WTC11 (cell line): ENCODE data around the gene GALM. TPM values are rescaled to one million over a fixed set of nuclear protein-coding genes. Genes with fewer than 3 reads are reported as not detected.

Experiments
- ATAC-seq: fragments of 200-7000 bp; cut with Tn5 transposase; 2 replicates; pipeline ENCODE4 v1.10.0; 2021; ENCODE audit warnings: mild to moderate bottlenecking, moderate library complexity
- CTCF ChIA-PET: fragments of 300-600 bp; sonication (Branson Sonifier 250); formaldehyde crosslinking; loops from one replicate; lab custom pipeline; 2021; ENCODE audit warnings: antibody characterized with exemption; lab: Charles Lee
- POLR2A ChIA-PET: fragments of 350-600 bp; sonication (Branson Sonifier 250); formaldehyde crosslinking; loops from one replicate; lab custom pipeline; 2021; ENCODE audit warnings: antibody characterized with exemption; lab: Charles Lee
- DNase-seq: peaks from one replicate; pipeline ENCODE4 v3.0.0; 2021; ENCODE audit warnings: low spot score
- H3K27ac Mint-ChIP-seq: 2 replicates; pipeline ENCODE4 v1.8.0; 2021; ENCODE audit warnings: mixed read lengths
- H3K27me3 Mint-ChIP-seq: 2 replicates; pipeline ENCODE4 v1.8.0; 2021; ENCODE audit warnings: low read depth, mild to moderate bottlenecking, moderate library complexity, mixed read lengths
- H3K36me3 Mint-ChIP-seq: 2 replicates; pipeline ENCODE4 v1.8.0; 2021; ENCODE audit warnings: mixed read lengths
- H3K4me1 Mint-ChIP-seq: 2 replicates; pipeline ENCODE4 v1.8.0; 2022; ENCODE audit warnings: mixed read lengths
- H3K4me3 Mint-ChIP-seq: 2 replicates; pipeline ENCODE4 v1.8.0; 2021; ENCODE audit warnings: mild to moderate bottlenecking, moderate library complexity, mixed read lengths
- H3K9me3 Mint-ChIP-seq: 2 replicates; pipeline ENCODE4 v1.8.0; 2021; ENCODE audit warnings: mixed read lengths
- AFF4 ChIP-seq: sonication (generic); formaldehyde crosslinking; IDR thresholded peaks from 2 replicates; pipeline ENCODE4 v1.8.1; 2023; ENCODE audit warnings: mild to moderate bottlenecking, missing genetic modification reagents, borderline replicate concordance
- ATF6 ChIP-seq: sonication (generic); formaldehyde crosslinking; IDR thresholded peaks from 2 replicates; pipeline ENCODE4 v1.8.1; 2023; ENCODE audit warnings: mild to moderate bottlenecking, missing genetic modification reagents
- CBFB ChIP-seq: sonication (generic); formaldehyde crosslinking; IDR thresholded peaks from 2 replicates; pipeline ENCODE4 v1.8.1; 2022; ENCODE audit warnings: mild to moderate bottlenecking, low read depth, missing genetic modification reagents
- CDX4 ChIP-seq: fragments of 250-450 bp; sonication (Bioruptor Pico); IDR thresholded peaks from 2 replicates; pipeline ENCODE4 v1.9.0; 2021; ENCODE audit warnings: moderate library complexity, mild to moderate bottlenecking, inconsistent platforms, borderline replicate concordance
- CTCF ChIP-seq: fragments of 200-600 bp; IDR thresholded peaks from 2 replicates; pipeline ENCODE4 v1.8.0; 2022; ENCODE audit warnings: antibody characterized with exemption
- ELF4 ChIP-seq: sonication (generic); formaldehyde crosslinking; IDR thresholded peaks from 2 replicates; pipeline ENCODE4 v1.8.1; 2022; ENCODE audit warnings: low read depth, mild to moderate bottlenecking, moderate library complexity, missing genetic modification reagents
- FOXJ3 ChIP-seq: sonication (generic); formaldehyde crosslinking; IDR thresholded peaks from 2 replicates; pipeline ENCODE4 v1.9.0; 2021; ENCODE audit warnings: missing genetic modification reagents, mild to moderate bottlenecking, borderline replicate concordance
- GABPB1 ChIP-seq: sonication (generic); formaldehyde crosslinking; IDR thresholded peaks from 2 replicates; pipeline ENCODE4 v1.8.1; 2023; ENCODE audit warnings: mild to moderate bottlenecking, missing genetic modification reagents
- JUN ChIP-seq: sonication (generic); formaldehyde crosslinking; IDR thresholded peaks from 2 replicates; pipeline ENCODE4 v1.8.0; 2023; ENCODE audit warnings: mild to moderate bottlenecking, missing genetic modification reagents
- NFYB ChIP-seq: sonication (generic); formaldehyde crosslinking; conservative IDR thresholded peaks from 2 replicates; pipeline ENCODE4 v1.8.0; 2022; ENCODE audit warnings: low read depth, missing genetic modification reagents
- PREB ChIP-seq: sonication (generic); formaldehyde crosslinking; IDR thresholded peaks from 2 replicates; pipeline ENCODE4 v1.8.1; 2022; ENCODE audit warnings: mild to moderate bottlenecking, missing genetic modification reagents, moderate library complexity, borderline replicate concordance
- PRRX2 ChIP-seq: fragments of 250-450 bp; sonication (Bioruptor Pico); IDR thresholded peaks from 2 replicates; pipeline ENCODE4 v1.8.0; 2021; ENCODE audit warnings: mild to moderate bottlenecking
- TCF7 ChIP-seq: sonication (generic); formaldehyde crosslinking; IDR thresholded peaks from 2 replicates; pipeline ENCODE4 v1.8.0; 2022; ENCODE audit warnings: mild to moderate bottlenecking, low read depth, missing genetic modification reagents, moderate library complexity
- ZBTB21 ChIP-seq: sonication (generic); formaldehyde crosslinking; IDR thresholded peaks from 2 replicates; pipeline ENCODE4 v1.8.1; 2023; ENCODE audit warnings: mild to moderate bottlenecking, missing genetic modification reagents, borderline replicate concordance
- ZBTB43 ChIP-seq: sonication (generic); formaldehyde crosslinking; IDR thresholded peaks from 2 replicates; pipeline ENCODE4 v1.8.1; 2023; ENCODE audit warnings: mild to moderate bottlenecking, missing genetic modification reagents
- ZNF138 ChIP-seq: sonication (generic); formaldehyde crosslinking; conservative IDR thresholded peaks from 2 replicates; pipeline ENCODE4 v1.8.1; 2022; ENCODE audit warnings: mild to moderate bottlenecking, moderate library complexity, missing genetic modification reagents
- ZNF232 ChIP-seq: sonication (generic); formaldehyde crosslinking; IDR thresholded peaks from 2 replicates; pipeline ENCODE4 v1.8.0; 2022; ENCODE audit warnings: mild to moderate bottlenecking, missing genetic modification reagents
- ZNF425 ChIP-seq: fragments of 250-450 bp; sonication (Bioruptor Pico); conservative IDR thresholded peaks from 2 replicates; pipeline ENCODE4 v1.9.0; 2021; ENCODE audit warnings: mild to moderate bottlenecking
- total RNA-seq: library from RNA; stranded (reverse); gene quantifications from 3 replicates; pipeline ENCODE4 v1.2.3, GENCODE V29; 2021

Gene GALM
- total RNA-seq, 1 experiment from 2014 or later: 11.2 TPM

- no peak for TF ChIP-seq ZNF425 (CRISPR knock-in tag)
These were observed 33.9 kb upstream of the GALM start (continued) for GRCh38 chr2:38631976-38632375.

- CTCF ChIA-PET: no interaction called here
- DNase-seq (no peak), ATAC-seq (no peak)
- peaks cover 5% of the 10 kb centered on the region for H3K4me1 Mint-ChIP-seq
- POLR2A ChIA-PET: no interaction called here
- H3K27me3 Mint-ChIP-seq: no peaks in the 10 kb centered on the region; the same call in 1 of the 2 replicates
- no peak for TF ChIP-seq TCF7
- TF ChIP-seq NFYB: no peak
- no peak for TF ChIP-seq AFF4 (CRISPR knock-in tag)
- TF ChIP-seq ATF6 (CRISPR knock-in tag): no peak
- no peak for TF ChIP-seq CBFB (CRISPR knock-in tag)
- TF ChIP-seq ZBTB43 (CRISPR knock-in tag): no peak
- no peak for TF ChIP-seq FOXJ3 (CRISPR knock-in tag)
- no peak for TF ChIP-seq JUN (CRISPR knock-in tag)
- TF ChIP-seq GABPB1 (CRISPR knock-in tag): no peak
- TF ChIP-seq PRRX2 (CRISPR knock-in tag): no peak
- TF ChIP-seq ZNF232 (CRISPR knock-in tag): no peak
- no peak for TF ChIP-seq ZNF425 (CRISPR knock-in tag)
- no peak for TF ChIP-seq PREB (CRISPR knock-in tag)
- TF ChIP-seq CDX4 (CRISPR knock-in tag): no peak
- no peak for TF ChIP-seq CTCF
- no peak for TF ChIP-seq ELF4 (CRISPR knock-in tag)
- TF ChIP-seq ZBTB21 (CRISPR knock-in tag): no peak
- TF ChIP-seq ZNF138 (CRISPR knock-in tag): no peak
- H3K27ac Mint-ChIP-seq: no peak overlapping the region
- H3K36me3 Mint-ChIP-seq: peaks cover 5% of the 10 kb centered on the region
- H3K4me3 Mint-ChIP-seq: no peak overlapping the region
- peaks cover 17% of the 10 kb centered on the region for H3K9me3 Mint-ChIP-seq
These were observed 32.9 kb upstream of the GALM start for GRCh38 chr2:38632980-38633379.
